CD4-positive, alpha-beta T cell (primary cell): ENCODE measurements around the gene MAP2K3. TPM values are rescaled to one million over a fixed set of nuclear protein-coding genes. Genes with fewer than 3 reads are reported as not detected.
"Not testable (repeated sequence)": the region's sequence is repeated elsewhere in the genome, so short reads cannot be mapped to it uniquely, and the experiment has no call there.

Experiments used
- ATAC-seq: fragments of 200-7000 bp; cut with Tn5 transposase; one replicate; pipeline ENCODE4 v1.10.0; 2022; ENCODE audit warnings: mild to moderate bottlenecking; ENCODE audit not compliant: poor library complexity
- CTCF ChIA-PET: fragments of 350-600 bp; sonication (Branson Sonifier 250); formaldehyde crosslinking; loops from one replicate; lab custom pipeline; 2021; ENCODE audit warnings: antibody characterized with exemption, inconsistent platforms; lab: Charles Lee
- POLR2A ChIA-PET: fragments of 350-600 bp; sonication (Branson Sonifier 250); formaldehyde crosslinking; loops from one replicate; lab custom pipeline; 2021; ENCODE audit warnings: antibody characterized with exemption, inconsistent platforms; lab: Charles Lee
- DNase-seq, 14 experiments: peaks; one replicate each; pipeline ENCODE4 v3.0.0-alpha.2; 2013 to 2020; ENCODE audit warnings: mixed read lengths in 2 of 14
- H3K27ac ChIP-seq, 2 donors: one replicate each; pipeline versions ENCODE4 v1.5.1 to v1.7.0; 2013; ENCODE audit warnings: low read length in 2 of 2, low read depth in 1 of 2, mild to moderate bottlenecking in 1 of 2
- H3K27me3 ChIP-seq, 2 experiments: 1 replicate in 1 of 2; 2 replicates in 1 of 2; pipeline versions ENCODE4 v1.6.1 to v1.7.0; 2013; ENCODE audit warnings: low read length in 2 of 2, control low read depth in 1 of 2, mild to moderate bottlenecking in 1 of 2, moderate library complexity in 1 of 2; ENCODE audit not compliant: insufficient read depth in 2 of 2, control insufficient read depth in 1 of 2
- H3K36me3 ChIP-seq: one replicate; pipeline ENCODE4 v1.6.1; 2013; ENCODE audit warnings: low read length, control low read depth; ENCODE audit not compliant: insufficient read depth
- H3K4me1 ChIP-seq: one replicate; pipeline ENCODE4 v1.6.1; 2013; ENCODE audit warnings: low read length, control low read depth; ENCODE audit not compliant: insufficient read depth
- H3K4me3 ChIP-seq: one replicate; pipeline ENCODE4 v1.5.1; 2013; ENCODE audit warnings: mild to moderate bottlenecking, low read length, moderate library complexity
- H3K9me3 ChIP-seq, 2 experiments: 1 replicate in 1 of 2; 2 replicates in 1 of 2; pipeline versions ENCODE4 v1.6.1 to v1.7.0; 2013; ENCODE audit warnings: low read length in 2 of 2, mild to moderate bottlenecking in 2 of 2, control low read depth in 1 of 2, moderate library complexity in 1 of 2; ENCODE audit not compliant: control insufficient read depth in 1 of 2, insufficient read depth in 1 of 2
- H3K27ac Mint-ChIP-seq: one replicate; pipeline ENCODE4 v1.8.0; 2020; ENCODE audit warnings: mixed read lengths
- H3K27me3 Mint-ChIP-seq: one replicate; pipeline ENCODE4 v1.8.0; 2021; ENCODE audit warnings: mixed read lengths
- H3K36me3 Mint-ChIP-seq: one replicate; pipeline ENCODE4 v1.8.0; 2021; ENCODE audit warnings: low read depth, mixed read lengths
- H3K4me1 Mint-ChIP-seq: one replicate; pipeline ENCODE4 v1.8.0; 2021; ENCODE audit warnings: low read depth, mixed read lengths
- H3K4me3 Mint-ChIP-seq: one replicate; pipeline ENCODE4 v1.8.0; 2020; ENCODE audit warnings: mild to moderate bottlenecking, mixed read lengths
- H3K9me3 Mint-ChIP-seq: one replicate; pipeline ENCODE4 v1.8.0; 2020; ENCODE audit warnings: mixed read lengths
- CTCF ChIP-seq: fragments of 200-600 bp; IDR thresholded peaks from one replicate; pipeline ENCODE4 v1.8.0; 2022; ENCODE audit warnings: antibody characterized with exemption, mild to moderate bottlenecking
- intact Hi-C, 2 experiments: fragments of 100-400 bp; cut with DNase I in 1 of 2; cut with micrococcal nuclease in 1 of 2; formaldehyde crosslinking; loops; one replicate each; pipeline versions ENCODE4 v1.15.1 to v1.9.0; 2023 to 2025; cut with DNase I, micrococcal nuclease
- total RNA-seq, 174 experiments: library from RNA in 2 of 174; stranded (reverse) in 2 of 174; gene quantifications; one replicate each; pipeline ENCODE4 v1.2.3 and lab custom pipeline; 2021 to 2026

Gene MAP2K3
- total RNA-seq, 2 experiments from 2014 or later, result 36.8 to 38.5 TPM

DNA sequence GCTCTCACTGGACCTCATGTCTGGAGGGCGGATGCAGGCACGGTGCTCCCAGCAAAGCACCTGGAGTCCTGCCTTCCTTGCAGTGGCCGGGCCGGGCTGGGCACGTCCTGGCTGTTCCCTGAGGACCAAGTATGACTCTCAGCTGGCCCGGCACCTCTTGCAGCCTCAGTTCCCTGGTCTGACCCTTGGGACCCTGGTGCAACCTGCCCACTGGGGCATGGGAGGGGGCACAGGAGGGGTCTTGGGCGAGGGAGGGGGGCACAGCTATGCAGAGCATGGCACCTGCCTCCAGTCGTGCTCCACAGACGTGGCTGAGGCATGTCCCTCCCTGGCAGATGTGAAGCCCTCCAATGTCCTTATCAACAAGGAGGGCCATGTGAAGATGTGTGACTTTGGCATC lies 19.6 kb downstream of the MAP2K3 start:
- no peaks in the 10 kb centered on the region for H3K4me1 ChIP-seq
- H3K9me3 Mint-ChIP-seq, result no peaks in the 10 kb centered on the region
- DNase-seq, result no peak
- no peaks in the 10 kb centered on the region for H3K4me1 Mint-ChIP-seq
- intact Hi-C loops, result no loop called here
- no peak for TF ChIP-seq CTCF
- ChIA-PET CTCF (no interaction called here), POLR2A (no interaction called here)
- H3K27me3 Mint-ChIP-seq, result no peaks in the 10 kb centered on the region
- no peak overlapping the region for H3K27ac Mint-ChIP-seq
- ATAC-seq, result no peak
- peaks cover 0 to 56% of the 10 kb centered on the region in 2 experiments for H3K9me3 ChIP-seq
- no peak overlapping the region for H3K27ac ChIP-seq
- H3K27me3 ChIP-seq, result no peaks in the 10 kb centered on the region
- peaks cover 65% of the 10 kb centered on the region for H3K36me3 ChIP-seq
- no peak overlapping the region for H3K4me3 ChIP-seq
- no peak overlapping the region for H3K4me3 Mint-ChIP-seq
- H3K36me3 Mint-ChIP-seq, result peaks cover 82% of the 10 kb centered on the region

GRCh38 chr17:21304551-21305151 lies 20.1 kb downstream of the MAP2K3 start:
- H3K27me3 Mint-ChIP-seq, H3K9me3 Mint-ChIP-seq, intact Hi-C loops, CTCF ChIA-PET, POLR2A ChIA-PET, H3K27me3 ChIP-seq, H3K27ac ChIP-seq, H3K4me3 Mint-ChIP-seq, H3K4me3 ChIP-seq, H3K4me1 ChIP-seq, H3K4me1 Mint-ChIP-seq, H3K27ac Mint-ChIP-seq, ATAC-seq: not testable (repeated sequence)
- peaks cover 84% of the 10 kb centered on the region for H3K36me3 Mint-ChIP-seq
- Histone ChIP-seq H3K9me3 (peaks cover 0 to 55% of the 10 kb centered on the region in 2 experiments), H3K36me3 (peaks cover 60% of the 10 kb centered on the region)
- peak in 2 of 14 experiments; percentile 13 to 31 for DNase-seq

GRCh38 chr17:21305431-21306180 lies 21.1 kb downstream of the MAP2K3 start:
- CTCF ChIA-PET, result not testable (repeated sequence)

DNA sequence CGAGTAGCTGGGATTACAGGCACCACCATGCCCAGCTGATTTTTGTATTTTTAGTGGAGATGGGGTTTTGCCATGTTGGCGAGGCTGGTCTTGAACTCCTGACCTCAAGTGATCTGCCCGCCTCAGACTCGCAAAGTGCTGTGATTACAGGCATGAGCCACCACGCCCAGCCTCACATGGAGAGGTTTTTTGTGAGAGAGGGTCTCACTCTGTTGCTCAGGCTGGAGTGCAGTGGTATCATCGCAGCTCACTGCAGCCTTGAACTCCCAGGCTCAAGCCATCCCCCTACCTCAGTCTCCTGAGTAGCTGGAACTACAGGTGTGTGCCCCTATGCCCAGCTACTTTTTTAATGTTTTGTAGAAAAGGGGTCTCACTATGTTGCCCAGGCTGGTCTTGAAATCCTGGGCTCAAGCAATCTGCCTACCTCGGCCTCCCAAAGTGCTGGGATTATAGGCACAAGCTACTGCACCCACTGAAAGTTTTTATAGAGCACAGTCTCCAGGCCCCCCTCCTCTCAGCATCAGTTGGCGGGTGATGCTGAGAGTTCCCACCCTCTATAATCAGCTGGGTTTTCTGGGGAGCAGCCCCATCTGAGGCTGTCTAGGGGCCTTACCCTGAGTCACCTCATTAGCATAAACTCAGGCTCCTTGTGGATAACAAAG lies 22.2 kb downstream of the MAP2K3 start:
- H3K27me3 Mint-ChIP-seq, result not testable (repeated sequence)

More at GRCh38 chr17:21305431-21306180, 21.1 kb downstream of the MAP2K3 start:
- peaks cover 84% of the 10 kb centered on the region for H3K36me3 Mint-ChIP-seq
- H3K4me1 Mint-ChIP-seq, H3K9me3 Mint-ChIP-seq, ATAC-seq, H3K27ac Mint-ChIP-seq, intact Hi-C loops, POLR2A ChIA-PET, H3K27me3 ChIP-seq, H3K4me3 ChIP-seq, H3K4me1 ChIP-seq, H3K4me3 Mint-ChIP-seq, H3K27ac ChIP-seq, H3K27me3 Mint-ChIP-seq: not testable (repeated sequence)
- Histone ChIP-seq H3K36me3 (peaks cover 51% of the 10 kb centered on the region), H3K9me3 (peaks cover 0 to 51% of the 10 kb centered on the region in 2 experiments)
- DNase-seq, result peak in 2 of 14 experiments; percentile 8 to 27

GRCh38 chr17:21307273-21307625 lies 22.7 kb downstream of the MAP2K3 start:
- H3K27ac ChIP-seq, ATAC-seq, CTCF ChIA-PET, POLR2A ChIA-PET, H3K4me1 Mint-ChIP-seq, intact Hi-C loops, H3K9me3 Mint-ChIP-seq, H3K27me3 Mint-ChIP-seq, H3K27ac Mint-ChIP-seq, H3K4me3 Mint-ChIP-seq, H3K27me3 ChIP-seq, H3K4me1 ChIP-seq, H3K4me3 ChIP-seq: not testable (repeated sequence)
- peaks cover 37% of the 10 kb centered on the region for H3K36me3 ChIP-seq
- H3K9me3 ChIP-seq, result peaks cover 0 to 36% of the 10 kb centered on the region in 2 experiments
- DNase-seq, result peak in 1 of 14 experiments; percentile 8
- H3K36me3 Mint-ChIP-seq, result peaks cover 72% of the 10 kb centered on the region

More for the DNA sequence above, 22.2 kb downstream of the MAP2K3 start:
- H3K27ac Mint-ChIP-seq, H3K9me3 Mint-ChIP-seq, H3K27ac ChIP-seq, intact Hi-C loops, H3K27me3 ChIP-seq, POLR2A ChIA-PET, ATAC-seq, H3K4me1 Mint-ChIP-seq, H3K4me3 ChIP-seq, H3K4me1 ChIP-seq, H3K4me3 Mint-ChIP-seq, CTCF ChIA-PET: not testable (repeated sequence)
- peaks cover 0 to 39% of the 10 kb centered on the region in 2 experiments for H3K9me3 ChIP-seq
- H3K36me3 ChIP-seq, result peaks cover 40% of the 10 kb centered on the region
- peaks cover 77% of the 10 kb centered on the region for H3K36me3 Mint-ChIP-seq
- DNase-seq, result peak in 2 of 14 experiments; percentile 11 to 17

GRCh38 chr17:21308931-21309381 lies 24.4 kb downstream of the MAP2K3 start:
- H3K9me3 Mint-ChIP-seq, H3K4me1 ChIP-seq, POLR2A ChIA-PET, H3K27me3 Mint-ChIP-seq, H3K4me3 ChIP-seq, H3K4me3 Mint-ChIP-seq, CTCF ChIA-PET, H3K27me3 ChIP-seq, H3K27ac ChIP-seq, H3K4me1 Mint-ChIP-seq, H3K27ac Mint-ChIP-seq, intact Hi-C loops, ATAC-seq: not testable (repeated sequence)
- Histone ChIP-seq H3K36me3 (peaks cover 21% of the 10 kb centered on the region), H3K9me3 (peaks cover 0 to 22% of the 10 kb centered on the region in 2 experiments)
- peaks cover 56% of the 10 kb centered on the region for H3K36me3 Mint-ChIP-seq
- DNase-seq, result peak in 1 of 14 experiments; percentile 23
